C4-2B (cell line): Measurements from ENCODE around the gene PCAT7.

Experiments used
- H3K27ac ChIP-seq: fragments of 450-650 bp; 2 replicates; pipeline ENCODE4 v1.5.1; 2017
- ZFX ChIP-seq: fragments of 450-650 bp; IDR thresholded peaks from 2 replicates; pipeline ENCODE4 v1.6.1; 2017
- TF ChIP-seq, protein P1 (sequence below): fragments of 450-650 bp; conservative IDR thresholded peaks from 2 replicates; pipeline ENCODE4 v1.5.1; 2017; ENCODE audit warnings: mild to moderate bottlenecking

Gene PCAT7

DNA sequence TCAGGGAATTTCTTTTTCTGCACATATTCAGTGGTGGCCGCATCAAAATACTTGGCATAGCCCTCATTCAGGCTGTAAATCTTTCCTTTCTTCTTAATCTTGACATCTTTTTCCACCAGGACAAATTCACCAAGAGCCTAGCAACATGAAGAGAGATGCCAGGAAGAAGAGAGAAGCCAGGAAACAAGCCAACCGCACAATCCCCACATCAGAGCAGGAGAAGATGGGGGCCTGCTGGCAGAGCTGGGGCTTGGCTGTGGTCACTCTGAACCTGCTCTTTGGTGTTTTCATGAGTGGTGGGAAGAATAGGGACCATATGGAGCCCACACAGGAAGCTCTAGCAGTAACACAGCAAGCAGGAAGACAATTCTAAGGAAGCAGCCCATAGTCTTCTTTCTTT lies 12.4 kb downstream of the PCAT7 start:
- no peak for TF ChIP-seq ZFX
- TF ChIP-seq, protein P1, sequence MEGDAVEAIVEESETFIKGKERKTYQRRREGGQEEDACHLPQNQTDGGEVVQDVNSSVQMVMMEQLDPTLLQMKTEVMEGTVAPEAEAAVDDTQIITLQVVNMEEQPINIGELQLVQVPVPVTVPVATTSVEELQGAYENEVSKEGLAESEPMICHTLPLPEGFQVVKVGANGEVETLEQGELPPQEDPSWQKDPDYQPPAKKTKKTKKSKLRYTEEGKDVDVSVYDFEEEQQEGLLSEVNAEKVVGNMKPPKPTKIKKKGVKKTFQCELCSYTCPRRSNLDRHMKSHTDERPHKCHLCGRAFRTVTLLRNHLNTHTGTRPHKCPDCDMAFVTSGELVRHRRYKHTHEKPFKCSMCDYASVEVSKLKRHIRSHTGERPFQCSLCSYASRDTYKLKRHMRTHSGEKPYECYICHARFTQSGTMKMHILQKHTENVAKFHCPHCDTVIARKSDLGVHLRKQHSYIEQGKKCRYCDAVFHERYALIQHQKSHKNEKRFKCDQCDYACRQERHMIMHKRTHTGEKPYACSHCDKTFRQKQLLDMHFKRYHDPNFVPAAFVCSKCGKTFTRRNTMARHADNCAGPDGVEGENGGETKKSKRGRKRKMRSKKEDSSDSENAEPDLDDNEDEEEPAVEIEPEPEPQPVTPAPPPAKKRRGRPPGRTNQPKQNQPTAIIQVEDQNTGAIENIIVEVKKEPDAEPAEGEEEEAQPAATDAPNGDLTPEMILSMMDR, result no peak
- no peak overlapping the region for H3K27ac ChIP-seq

DNA sequence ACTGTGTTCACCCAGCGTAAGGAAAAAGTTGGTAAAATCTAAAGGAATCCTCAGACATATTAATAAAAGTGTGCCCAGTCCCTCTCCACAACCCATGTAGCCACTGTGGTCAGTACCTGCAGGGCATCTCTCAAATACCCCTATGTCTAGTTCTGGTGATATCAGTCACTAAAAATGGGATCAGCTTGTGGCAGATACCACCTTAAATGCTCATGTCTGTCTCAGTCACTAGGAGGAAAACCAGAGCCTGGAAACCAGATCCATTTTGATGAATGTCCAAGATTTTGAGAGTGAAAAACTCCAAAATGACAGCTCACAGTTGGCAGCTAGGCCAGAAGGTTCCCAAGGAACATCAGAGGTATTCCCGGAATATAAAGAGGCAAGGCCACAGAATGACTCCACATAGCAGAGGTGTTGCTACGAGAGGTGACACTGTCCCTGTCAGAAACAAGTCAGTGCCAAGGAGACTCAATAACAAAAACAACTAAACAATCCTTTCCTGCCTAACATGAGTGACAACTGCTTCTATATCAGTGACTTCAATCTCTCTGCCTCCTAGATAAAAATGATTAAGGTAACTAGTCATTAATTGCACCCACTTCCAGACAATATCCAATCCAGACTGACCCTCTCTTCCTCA lies 13.5 kb downstream of the PCAT7 start:
- TF ChIP-seq, protein P1, result no peak
- no peak for TF ChIP-seq ZFX

DNA sequence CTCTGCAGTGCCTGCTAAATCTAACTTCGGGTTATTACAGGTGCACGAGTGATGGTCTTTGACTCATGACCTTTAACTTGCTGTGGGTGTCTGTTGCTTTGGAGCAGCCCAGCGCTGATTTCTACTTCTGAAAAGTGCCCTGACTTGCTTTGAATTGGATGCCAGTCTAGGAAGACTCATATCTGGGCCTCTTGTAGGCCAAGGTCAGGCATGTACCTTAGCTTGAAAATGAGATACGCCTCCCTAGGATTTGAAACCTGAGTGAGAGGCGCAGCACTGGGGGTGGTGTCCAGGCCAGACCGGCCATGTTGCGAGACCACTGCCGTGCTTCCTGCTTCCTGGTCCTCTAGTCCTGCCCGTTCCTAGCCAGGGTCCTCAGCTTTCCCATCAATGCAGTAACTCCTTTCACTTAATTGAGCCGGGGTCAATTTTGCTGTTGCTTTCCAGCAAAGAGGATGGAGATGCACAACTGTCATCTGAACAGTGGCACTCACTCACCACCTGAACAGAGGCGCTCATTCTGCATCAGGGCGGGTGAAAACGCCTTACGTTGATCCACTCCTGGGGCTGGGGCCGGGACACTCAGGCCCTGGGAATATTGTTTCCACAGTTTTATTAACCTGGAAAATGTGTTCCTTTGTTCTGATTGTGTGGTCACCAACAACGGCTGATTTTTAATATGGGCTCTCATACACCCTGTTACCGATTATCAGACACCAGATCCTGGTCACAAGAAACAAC lies 14.3 kb downstream of the PCAT7 start:
- TF ChIP-seq ZFX, result no peak
- TF ChIP-seq, protein P1, result no peak
- H3K27ac ChIP-seq, result no peak overlapping the region

More for the DNA sequence above, 13.5 kb downstream of the PCAT7 start:
- no peak overlapping the region for H3K27ac ChIP-seq

DNA sequence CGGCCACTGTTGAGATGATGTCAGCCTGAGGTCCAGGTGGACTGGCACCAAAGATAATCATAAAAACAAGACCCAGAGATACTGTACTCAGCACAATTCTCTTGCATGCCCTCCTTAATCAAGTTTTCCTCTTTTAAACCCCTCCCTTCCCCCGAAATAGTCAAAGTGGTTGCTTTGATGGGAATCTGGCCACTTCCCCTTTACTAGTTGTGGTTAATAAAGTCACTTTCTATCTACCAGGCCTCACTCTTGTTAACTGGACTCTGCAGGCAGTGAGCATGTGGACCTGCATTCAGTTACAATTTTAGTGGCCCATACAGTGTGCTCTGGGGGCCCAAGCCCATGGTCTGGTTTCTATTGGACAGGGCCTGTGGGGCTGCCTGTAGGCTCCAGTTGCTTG lies 21.2 kb downstream of the PCAT7 start:
- no peak overlapping the region for H3K27ac ChIP-seq
- no peak for TF ChIP-seq ZFX
- TF ChIP-seq, protein P1, result no peak

DNA sequence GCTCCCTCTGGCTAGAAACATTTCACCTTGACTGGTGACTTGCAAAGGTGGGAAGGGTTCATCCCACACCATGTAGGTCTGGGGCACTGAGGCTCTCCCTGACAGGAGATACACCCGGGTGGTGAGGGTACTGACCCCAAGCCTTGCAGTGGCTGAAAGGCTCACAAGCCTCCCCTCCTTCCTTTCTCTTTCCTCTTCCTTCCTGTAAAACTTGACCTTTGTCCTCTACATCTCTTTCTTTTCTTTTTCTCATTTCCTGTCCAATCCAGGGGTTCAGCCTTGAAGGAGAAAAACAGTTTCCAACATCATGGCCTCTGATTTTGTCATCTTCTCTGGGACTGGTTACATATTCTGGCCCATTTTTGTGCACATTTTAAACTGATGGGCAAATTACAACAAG lies 22.2 kb downstream of the PCAT7 start:
- no peak overlapping the region for H3K27ac ChIP-seq
- TF ChIP-seq ZFX, result no peak
- TF ChIP-seq, protein P1, result no peak

DNA sequence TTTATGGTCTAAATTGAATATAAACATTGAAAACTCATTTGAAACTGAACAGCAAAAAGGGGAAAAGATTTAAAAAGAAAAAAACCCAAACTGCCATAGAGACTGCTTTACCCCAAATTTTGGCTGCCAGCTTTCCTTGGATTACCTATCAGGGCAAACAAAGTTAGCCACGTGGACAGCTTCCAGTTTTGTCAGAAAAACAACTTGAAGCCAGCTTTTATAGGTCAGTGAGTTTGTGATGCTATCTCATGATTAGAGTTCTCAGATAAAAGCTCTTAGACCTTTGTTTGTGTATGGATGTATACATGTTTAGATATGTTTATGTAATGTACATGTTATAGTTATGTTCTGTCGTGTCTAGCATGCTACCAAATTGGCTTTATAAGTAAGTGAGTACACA lies 22.7 kb downstream of the PCAT7 start:
- TF ChIP-seq, protein P1, result no peak
- no peak for TF ChIP-seq ZFX
- H3K27ac ChIP-seq, result no peak overlapping the region

DNA sequence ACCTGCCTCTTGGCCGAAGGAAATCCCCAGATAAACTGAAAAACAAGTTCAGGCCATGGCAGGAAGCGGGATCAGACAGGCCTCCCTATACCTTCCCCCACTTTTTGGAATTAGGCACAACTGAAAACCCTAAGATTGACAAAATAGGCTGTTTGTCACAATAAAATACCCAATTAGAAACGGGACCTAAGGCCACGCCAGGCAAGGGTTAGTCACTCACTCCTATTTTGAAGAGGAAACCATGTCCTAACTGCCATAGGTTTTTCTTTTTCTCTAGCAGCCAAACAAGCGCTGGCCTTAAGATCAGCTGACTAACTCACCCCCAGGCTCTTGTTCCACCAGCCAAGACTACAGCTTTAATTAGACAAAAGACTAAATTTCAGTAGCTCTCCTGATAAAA lies 26.8 kb downstream of the PCAT7 start:
- H3K27ac ChIP-seq, result no peak overlapping the region
- TF ChIP-seq, protein P1, result no peak
- no peak for TF ChIP-seq ZFX
